ENCODE data around the gene SYVN1.

DNA sequence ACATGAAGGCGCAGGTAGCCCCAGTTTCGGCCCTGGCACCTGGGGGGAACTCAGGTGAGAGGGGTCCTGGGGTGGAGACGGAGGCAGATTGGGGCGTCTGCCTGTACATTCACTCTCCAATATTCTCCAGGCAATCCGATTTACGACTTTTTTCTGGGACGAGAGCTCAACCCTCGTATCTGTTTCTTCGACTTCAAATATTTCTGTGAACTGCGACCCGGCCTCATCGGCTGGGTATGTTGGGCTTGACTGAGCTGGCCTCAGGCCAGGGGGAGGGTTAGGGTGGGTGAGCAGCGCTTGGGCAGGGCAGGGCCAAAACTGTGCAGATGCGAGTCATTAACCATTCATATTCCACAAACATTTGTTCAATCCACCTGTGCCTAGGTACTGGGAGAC is 21.0 kb downstream of the SYVN1 start:
- TF ChIP-seq GATA2 (IDR thresholded peaks at IDR 0.05; ENCODE audit: low read depth, low read length) (no peak), GATA3 (IDR thresholded peaks at IDR 0.05; ENCODE audit: low read depth, low read length) (no peak)
